SK-N-DZ (cell line): ENCODE results near the gene COL12A1.

Experiments used
- DNase-seq: peaks from one replicate; pipeline ENCODE4 v3.0.0-alpha.2; 2015; ENCODE audit warnings: low spot score

The COL12A1 gene

GRCh38 chr6:75145211-75145610 is 60.6 kb downstream of the COL12A1 start:
- no peak for DNase-seq

DNA sequence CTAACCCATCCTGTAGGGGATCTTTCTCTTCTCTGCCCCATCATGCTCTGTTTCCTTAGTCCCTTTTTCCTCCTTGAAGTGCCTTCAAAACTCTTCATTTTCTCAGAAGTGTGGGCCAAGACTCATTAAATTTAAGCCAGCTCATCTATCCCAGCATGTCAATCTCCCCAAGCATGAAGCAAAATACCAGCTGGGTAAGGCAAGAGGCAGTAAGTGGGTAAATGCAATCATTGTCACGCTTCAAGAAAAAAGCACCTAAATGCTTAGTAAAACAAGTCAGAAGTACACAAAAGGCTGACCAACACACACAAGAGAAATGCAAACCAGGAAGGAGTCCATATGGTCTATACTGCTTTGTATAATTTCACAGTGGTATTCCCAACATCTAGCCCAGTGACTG is 61.5 kb downstream of the COL12A1 start:
- no peak for DNase-seq

DNA sequence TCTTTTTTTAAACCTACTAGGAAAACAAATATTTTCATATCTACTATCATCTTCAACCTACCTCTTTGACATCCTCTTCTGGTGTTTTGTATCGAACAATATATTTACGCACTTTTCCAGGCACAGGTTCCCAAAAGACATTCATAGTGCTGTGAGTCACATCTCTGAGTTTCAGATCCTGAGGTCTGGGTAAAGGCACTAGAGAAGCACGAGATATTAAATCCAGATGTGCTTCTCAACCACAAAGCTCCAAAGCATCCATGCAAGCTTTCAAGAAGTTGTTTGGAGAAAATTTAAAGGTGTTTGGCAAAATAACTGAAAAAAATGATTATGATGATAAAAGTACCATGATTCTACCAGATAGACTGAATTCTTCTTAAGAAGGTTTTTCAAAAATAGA is 62.7 kb downstream of the COL12A1 start:
- no peak for DNase-seq

- no peak for DNase-seq
Observed at GRCh38 chr6:75142721-75143120, 63.1 kb downstream of the COL12A1 start.

DNA sequence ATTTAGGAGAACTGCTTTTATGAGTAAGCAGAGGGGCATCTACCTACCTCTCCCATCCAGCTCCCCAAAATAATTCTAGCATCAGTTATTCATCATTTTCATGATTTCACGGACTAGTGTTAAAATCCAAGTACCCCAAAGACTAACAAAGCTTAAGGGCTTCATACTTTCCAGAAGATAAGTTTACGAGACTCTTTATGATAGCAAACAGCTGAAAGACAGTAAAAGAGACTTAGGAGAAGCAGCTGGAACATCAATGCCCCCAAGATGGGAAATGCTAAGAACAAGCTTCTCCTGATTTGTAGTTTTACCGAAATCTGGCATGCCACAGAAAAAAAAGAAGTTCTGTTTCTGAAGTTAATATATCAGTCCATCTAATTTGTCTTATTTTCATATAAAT is 70.0 kb downstream of the COL12A1 start:
- no peak for DNase-seq

DNA sequence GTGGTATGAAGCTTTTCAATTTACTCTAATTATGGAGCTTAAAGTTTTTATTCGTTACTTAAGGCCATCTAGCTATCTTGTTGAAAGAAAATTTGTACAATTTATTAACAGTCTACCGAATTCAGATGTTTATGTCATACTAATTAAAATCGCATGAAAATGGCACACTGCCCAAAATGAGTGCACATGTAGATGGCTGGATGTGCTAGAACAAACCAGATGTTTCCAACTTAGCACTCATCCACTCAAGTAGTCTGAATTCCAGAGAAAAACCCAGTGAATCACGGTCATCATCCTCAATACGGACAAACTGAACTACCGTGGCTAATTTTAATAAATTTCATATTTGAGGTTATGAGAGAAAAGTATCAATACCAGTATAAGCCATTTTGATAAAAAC is 70.4 kb downstream of the COL12A1 start:
- DNase-seq: no peak

DNA sequence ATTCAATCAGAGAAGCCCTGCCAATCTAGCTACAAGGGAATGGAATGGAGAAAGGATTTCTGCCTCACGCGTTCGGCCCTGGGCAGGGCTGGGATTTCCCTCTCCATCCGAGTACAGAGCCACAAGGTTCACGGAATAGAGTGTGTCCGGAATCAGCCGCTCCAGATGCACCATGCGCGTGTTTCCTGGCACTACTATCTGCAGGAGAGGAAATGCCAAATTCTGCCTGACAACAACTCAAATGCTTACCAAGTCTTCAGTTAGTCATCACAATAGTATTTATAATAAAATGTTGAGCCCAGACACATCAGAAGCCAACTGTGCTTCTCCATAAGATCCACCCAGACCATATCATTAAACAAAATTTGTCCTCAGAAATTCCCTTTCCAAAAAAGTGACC is 75.1 kb downstream of the COL12A1 start:
- no peak for DNase-seq

- no peak for DNase-seq
Observed at GRCh38 chr6:75128878-75129570, 76.8 kb downstream of the COL12A1 start.

DNA sequence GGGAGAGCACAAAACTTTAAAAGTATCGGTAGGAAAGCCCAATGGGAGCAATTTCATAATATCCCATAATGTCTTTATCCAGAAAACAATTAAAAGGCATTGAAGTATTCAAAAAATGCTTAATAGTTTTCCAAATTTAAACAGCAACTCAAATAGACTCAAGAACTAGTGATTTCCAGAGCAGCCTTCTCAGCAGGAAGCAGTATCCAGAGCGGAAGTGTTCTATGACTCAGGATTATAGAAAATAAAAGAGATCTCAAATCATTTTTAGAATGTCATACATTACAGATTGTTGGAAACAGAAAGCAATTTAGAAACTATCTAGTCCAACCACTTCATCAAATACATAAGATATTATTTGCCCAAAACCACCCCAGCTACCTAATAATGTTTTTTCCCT is 79.3 kb downstream of the COL12A1 start:
- DNase-seq: no peak

DNA sequence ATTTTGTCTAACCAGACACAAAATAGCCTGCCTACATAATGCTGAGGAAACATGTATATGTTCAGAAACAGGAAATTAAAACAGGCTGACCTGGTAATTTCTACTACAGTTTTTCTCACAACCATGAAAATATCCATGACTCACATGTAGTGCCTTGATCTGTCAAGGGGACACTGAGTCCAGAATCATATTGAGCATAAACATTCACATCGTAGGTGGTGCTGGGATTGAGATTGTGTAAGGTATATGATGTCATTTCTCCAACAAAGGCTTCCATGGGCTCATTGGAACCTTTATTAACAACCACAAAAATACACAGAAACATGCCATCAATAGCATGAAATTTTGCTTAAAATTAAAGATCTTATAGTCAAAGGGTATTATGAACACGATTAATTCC is 80.9 kb downstream of the COL12A1 start:
- no peak for DNase-seq

DNA sequence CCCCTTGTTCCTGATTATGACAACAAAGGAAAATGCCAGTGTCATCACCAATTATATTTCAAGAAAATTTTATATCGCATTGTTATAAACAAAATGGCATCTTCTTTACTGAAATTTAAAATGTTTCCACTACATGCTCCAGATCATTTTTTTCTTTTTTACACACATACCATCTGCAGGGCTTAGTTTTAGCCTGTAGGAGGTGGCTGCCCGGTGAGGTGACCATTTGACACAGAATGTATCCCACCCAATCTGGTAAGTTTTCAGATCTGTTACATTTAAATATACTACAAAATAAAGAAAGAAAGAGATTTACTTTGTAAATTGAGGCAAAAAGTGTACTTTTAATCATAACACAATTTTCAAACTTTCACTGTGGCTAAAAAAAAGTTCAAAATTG is 81.8 kb downstream of the COL12A1 start:
- DNase-seq: no peak

DNA sequence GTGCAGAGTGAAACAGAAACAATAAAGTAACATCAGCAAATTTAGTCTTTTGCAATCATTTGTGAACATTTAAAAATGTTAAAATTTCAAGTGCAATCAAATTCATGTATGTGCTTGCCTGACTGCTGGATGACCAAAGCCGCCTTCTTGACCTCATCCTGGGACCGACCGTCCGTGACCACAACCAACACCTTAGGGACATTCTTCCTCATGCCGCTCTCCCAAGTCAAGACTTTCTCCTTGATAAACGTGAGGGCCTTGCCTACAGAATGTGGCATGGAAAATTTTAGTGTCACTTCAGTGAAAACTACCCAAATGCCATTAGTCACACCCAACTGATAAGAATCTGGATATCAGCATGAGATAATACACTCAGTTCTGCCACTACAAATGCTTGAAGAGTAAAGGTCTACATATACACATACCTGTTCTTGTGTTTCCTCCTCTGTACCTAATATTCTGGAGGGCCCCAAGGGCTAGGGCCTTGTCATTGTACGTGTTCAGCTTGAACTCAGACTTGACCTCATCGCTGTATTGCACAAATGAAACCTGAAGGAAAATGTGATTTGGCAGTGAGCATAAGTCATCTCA is 86.8 kb downstream of the COL12A1 start:
- DNase-seq: no peak

- no peak for DNase-seq
Observed at GRCh38 chr6:75117701-75118100, 88.2 kb downstream of the COL12A1 start.

- no peak for DNase-seq
Observed at GRCh38 chr6:75116946-75117345, 88.9 kb downstream of the COL12A1 start.

DNA sequence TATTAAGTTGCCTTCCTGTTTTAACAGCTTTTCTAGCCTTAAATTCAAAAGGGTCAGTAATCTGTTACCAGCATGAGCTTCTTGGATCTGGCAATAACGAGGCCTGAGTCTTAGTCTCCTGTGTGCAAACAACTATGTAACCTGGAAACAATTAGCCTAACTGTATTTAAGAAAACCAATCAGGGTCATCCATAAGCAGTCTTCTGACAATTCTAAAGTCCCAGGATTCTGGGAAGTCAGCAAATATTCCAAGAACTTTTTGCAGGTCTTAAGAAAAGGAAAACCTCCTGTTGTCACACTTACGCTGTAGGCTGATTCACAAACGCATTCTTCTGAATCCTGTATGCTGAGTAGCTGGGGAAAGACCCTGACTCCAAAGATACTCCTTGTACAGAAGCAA is 90.4 kb downstream of the COL12A1 start:
- no peak for DNase-seq

- no peak for DNase-seq
Observed at GRCh38 chr6:75114806-75115205, 91.0 kb downstream of the COL12A1 start.

GRCh38 chr6:75114195-75114594 is 91.7 kb downstream of the COL12A1 start:
- no peak for DNase-seq

DNA sequence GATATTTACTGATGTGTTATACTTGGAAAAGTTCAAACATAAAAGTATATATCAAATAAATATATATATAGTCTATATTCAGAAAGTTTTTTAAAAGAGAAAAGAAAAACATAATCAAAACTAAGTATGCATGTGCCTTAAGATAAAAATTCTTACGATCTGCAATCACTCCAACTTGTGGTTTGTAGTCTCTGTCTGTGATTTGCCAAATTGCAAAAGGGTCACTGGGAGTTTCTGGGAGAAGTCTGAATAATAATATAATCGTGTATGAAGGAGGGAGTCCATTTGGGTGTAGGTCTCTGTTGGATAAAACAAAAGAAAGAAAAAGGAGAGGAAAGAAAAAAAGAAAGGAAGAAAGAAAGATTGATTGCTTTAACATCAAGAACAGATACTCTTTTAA is 92.4 kb downstream of the COL12A1 start:
- DNase-seq: no peak

- no peak for DNase-seq
Observed at GRCh38 chr6:75109765-75110164, 96.1 kb downstream of the COL12A1 start.

GRCh38 chr6:75109022-75109421 is 96.8 kb downstream of the COL12A1 start:
- DNase-seq: no peak

GRCh38 chr6:75108333-75108974 is 97.4 kb downstream of the COL12A1 start:
- no peak for DNase-seq

- no peak for DNase-seq
Observed at GRCh38 chr6:75107913-75108312, 97.9 kb downstream of the COL12A1 start.

DNA sequence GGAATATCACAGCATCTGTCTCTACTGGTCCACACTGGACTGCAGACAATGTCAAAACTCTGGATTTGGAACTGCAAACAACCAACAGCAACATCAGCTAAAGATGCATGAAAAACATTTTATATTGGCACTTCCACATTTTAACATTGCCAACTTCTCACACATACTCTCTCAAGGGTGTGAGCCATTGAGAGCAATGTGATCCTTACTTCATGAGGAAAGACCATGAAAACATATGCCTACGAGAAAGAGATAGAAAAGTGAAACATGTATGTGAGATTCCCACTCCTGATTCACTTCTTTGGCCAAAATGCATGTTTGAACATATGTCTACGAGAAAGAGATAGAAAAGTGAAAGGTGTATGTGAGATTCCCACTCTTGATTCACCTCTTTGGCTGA is 99.4 kb downstream of the COL12A1 start:
- DNase-seq: no peak
